GM10266 (cell line): ENCODE measurements around the gene YWHAG.
A peak's percentile ranks its signal among the peaks of the same experiment; 100 is the strongest.

Experiments used
- DNase-seq: peaks from one replicate; pipeline ENCODE4 v3.0.0; 2012; ENCODE audit errors: extremely low spot score
- CTCF ChIP-seq: IDR thresholded peaks from 2 replicates; pipeline ENCODE4 v1.5.1; 2012; ENCODE audit warnings: mild to moderate bottlenecking, low read depth; ENCODE audit not compliant: control insufficient read depth, insufficient read depth; ENCODE audit errors: missing control alignments

Gene YWHAG

GRCh38 chr7:76359111-76359977, 553 bp upstream of the YWHAG start:
- peak; percentile 78 for TF ChIP-seq CTCF
- DNase-seq: peak; percentile 96

- DNase-seq: peak; percentile 48
- TF ChIP-seq CTCF: no peak
These were observed 745 bp downstream of the YWHAG start for GRCh38 chr7:76358011-76358480.

GRCh38 chr7:76357475-76358010, 1.2 kb downstream of the YWHAG start:
- no peak for TF ChIP-seq CTCF
- no peak for DNase-seq

- TF ChIP-seq CTCF: no peak
- no peak for DNase-seq
These were observed 2.0 kb downstream of the YWHAG start for GRCh38 chr7:76356823-76357222.

GRCh38 chr7:76356115-76356514, 2.7 kb downstream of the YWHAG start:
- no peak for TF ChIP-seq CTCF
- DNase-seq: no peak

- TF ChIP-seq CTCF: no peak
- DNase-seq: no peak
These were observed 3.6 kb downstream of the YWHAG start for GRCh38 chr7:76354981-76355730.
